Occipital lobe (tissue), 2 donors: ENCODE measurements around the gene OR2T5. TPM values are rescaled to one million over a fixed set of nuclear protein-coding genes. Genes with fewer than 3 reads are reported as not detected.
"Not testable (repeated sequence)": the region's sequence is repeated elsewhere in the genome, so short reads cannot be mapped to it uniquely, and the experiment has no call there.

Experiments used
- DNase-seq: peaks from one replicate; lab custom pipeline; 2025; lab: John Stamatoyannopoulos, UW
- total RNA-seq: library from RNA; depleted of rRNA; stranded (reverse); fragments of >200 nt; gene quantifications from one replicate; pipeline ENCODE4 v1.2.3, GENCODE V29; 2014

OR2T5 gene
- total RNA-seq, 1 donor from 2014 or later = not detected

DNA sequence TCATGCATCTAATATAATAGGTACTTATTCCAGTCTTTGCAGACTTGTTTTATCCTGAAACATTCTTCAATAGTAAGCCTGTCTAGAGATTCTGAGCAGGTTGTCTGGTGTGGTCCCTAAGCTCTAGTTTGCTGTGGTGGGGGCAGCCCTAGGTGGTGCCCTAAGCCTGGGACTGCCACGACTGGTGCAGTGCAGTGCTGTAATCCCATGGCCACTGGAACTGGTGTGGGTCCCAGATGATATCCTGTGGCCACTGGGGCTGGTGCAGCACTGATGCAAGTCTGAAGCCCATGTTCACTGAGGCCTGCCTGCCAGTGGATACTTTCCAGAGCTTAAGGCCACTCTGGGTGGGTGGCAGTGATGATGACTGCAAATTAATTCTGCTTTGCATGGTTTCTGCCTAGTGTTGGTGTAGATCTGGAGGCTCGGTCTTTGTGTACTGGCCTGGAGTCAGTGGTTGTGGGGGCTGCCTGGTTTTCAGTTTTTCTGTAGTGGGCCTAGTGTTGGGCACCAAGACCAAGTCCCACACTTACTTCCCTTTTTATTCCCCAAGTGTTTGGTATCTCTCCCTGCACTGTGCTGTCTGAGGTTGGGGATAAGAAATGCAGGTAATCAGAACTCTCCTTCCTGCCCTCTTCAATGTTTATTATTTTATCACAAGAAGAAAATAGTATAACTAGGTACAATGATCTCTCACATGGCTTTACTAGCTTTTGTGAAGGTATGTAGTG is 12.1 kb downstream of the OR2T5 start:
- DNase-seq = not testable (repeated sequence)

GRCh38 chr1:248507773-248508172 is 19.4 kb downstream of the OR2T5 start, which contains the start of gene OR2G6:
TSS of gene OR2G6 (plus strand) at chr1:248508073. CDS start at chr1:248521647, 13,574 bp downstream.
- DNase-seq = not testable (repeated sequence)

- not testable (repeated sequence) for DNase-seq
Measured at GRCh38 chr1:248510217-248510616, 21.8 kb downstream of the OR2T5 start.

DNA sequence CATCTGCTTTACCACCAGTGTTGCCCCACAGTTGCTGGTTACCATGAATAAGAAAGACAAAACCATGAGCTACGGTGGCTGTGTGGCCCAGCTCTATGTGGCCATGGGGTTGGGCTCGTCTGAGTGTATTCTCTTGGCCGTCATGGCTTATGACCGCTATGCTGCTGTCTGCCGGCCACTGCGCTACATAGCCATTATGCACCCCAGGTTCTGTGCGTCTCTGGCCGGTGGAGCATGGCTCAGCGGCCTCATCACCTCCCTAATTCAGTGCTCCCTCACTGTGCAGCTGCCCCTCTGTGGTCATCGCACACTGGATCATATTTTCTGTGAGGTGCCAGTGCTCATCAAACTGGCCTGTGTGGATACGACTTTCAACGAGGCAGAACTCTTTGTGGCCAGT is 33.5 kb downstream of the OR2T5 start:
- DNase-seq = no peak

GRCh38 chr1:248537449-248537848 is 49.1 kb downstream of the OR2T5 start:
- not testable (repeated sequence) for DNase-seq

Other genes with a start within 250 kb of the OR2T5 start
- gene OR2T33, start 210.6 kb upstream of the OR2T5 start, total RNA-seq = not detected
- gene OR2T12, start 185.2 kb upstream of the OR2T5 start, total RNA-seq = not detected
- gene OR2M7, start 164.0 kb upstream of the OR2T5 start, total RNA-seq = not detected
- gene OR14C36, start 139.8 kb upstream of the OR2T5 start, total RNA-seq = not detected
- not detected for gene OR2T4, start 126.9 kb upstream of the OR2T5 start, total RNA-seq
- gene OR2T6, start 112.8 kb upstream of the OR2T5 start, total RNA-seq = 0.31 TPM
- gene OR2T1, start 85.5 kb upstream of the OR2T5 start, total RNA-seq = not detected
- not detected for gene OR2T2, start 43.0 kb upstream of the OR2T5 start, total RNA-seq
- not detected for gene OR2T3, start 15.2 kb upstream of the OR2T5 start, total RNA-seq
- not detected for gene OR2G6, start 19.5 kb downstream of the OR2T5 start, total RNA-seq
- not detected for gene OR2T29, start 74.2 kb downstream of the OR2T5 start, total RNA-seq
- not detected for gene OR2T34, start 86.2 kb downstream of the OR2T5 start, total RNA-seq
- not detected for gene OR2T10, start 109.1 kb downstream of the OR2T5 start, total RNA-seq
- gene OR2T11, start 146.5 kb downstream of the OR2T5 start, total RNA-seq = not detected
- not detected for gene OR2T35, start 156.7 kb downstream of the OR2T5 start, total RNA-seq
- not detected for gene OR2T27, start 166.9 kb downstream of the OR2T5 start, total RNA-seq
- gene OR14I1, start 214.2 kb downstream of the OR2T5 start, total RNA-seq = not detected